ENCODE measurements around the gene MYG1.

DNA sequence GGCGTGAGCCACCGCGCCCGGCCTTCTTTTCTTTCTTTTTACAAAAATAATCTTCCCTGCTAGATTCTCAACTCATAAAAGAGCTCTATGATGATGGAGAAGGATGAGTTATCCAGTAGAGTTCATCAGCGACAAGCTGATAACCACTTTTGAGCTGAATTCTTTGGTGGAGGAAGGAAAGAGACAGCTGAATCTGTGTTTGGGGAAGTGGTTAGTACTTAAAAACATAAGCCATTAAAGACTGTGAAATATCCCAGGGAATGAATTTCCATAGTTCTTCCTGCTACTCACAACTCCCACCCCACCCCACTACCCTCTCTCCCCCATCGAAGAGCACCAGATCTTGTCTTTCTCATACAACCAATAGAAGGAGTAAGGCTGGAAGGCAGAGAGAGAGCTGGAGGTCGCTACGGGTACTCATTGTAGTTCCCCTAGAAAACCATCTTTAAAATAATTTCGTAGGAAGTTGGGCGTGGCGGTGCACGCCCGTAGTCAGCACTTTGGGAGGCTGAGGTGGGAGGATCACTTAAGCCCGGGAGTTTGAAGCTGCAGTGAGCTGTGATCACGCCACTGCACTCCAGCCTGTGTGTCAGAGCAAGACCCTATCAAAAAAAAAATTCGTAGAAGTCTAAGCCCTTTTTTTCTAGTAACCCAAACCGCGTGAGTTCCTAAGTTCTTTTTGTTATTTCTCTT is 32.0 kb upstream of the MYG1 start:
- TF ChIP-seq, protein P1, sequence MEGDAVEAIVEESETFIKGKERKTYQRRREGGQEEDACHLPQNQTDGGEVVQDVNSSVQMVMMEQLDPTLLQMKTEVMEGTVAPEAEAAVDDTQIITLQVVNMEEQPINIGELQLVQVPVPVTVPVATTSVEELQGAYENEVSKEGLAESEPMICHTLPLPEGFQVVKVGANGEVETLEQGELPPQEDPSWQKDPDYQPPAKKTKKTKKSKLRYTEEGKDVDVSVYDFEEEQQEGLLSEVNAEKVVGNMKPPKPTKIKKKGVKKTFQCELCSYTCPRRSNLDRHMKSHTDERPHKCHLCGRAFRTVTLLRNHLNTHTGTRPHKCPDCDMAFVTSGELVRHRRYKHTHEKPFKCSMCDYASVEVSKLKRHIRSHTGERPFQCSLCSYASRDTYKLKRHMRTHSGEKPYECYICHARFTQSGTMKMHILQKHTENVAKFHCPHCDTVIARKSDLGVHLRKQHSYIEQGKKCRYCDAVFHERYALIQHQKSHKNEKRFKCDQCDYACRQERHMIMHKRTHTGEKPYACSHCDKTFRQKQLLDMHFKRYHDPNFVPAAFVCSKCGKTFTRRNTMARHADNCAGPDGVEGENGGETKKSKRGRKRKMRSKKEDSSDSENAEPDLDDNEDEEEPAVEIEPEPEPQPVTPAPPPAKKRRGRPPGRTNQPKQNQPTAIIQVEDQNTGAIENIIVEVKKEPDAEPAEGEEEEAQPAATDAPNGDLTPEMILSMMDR (IDR thresholded peaks at IDR 0.05), result no peak
- no peak for TF ChIP-seq POLR2AphosphoS5 (IDR thresholded peaks at IDR 0.05; ENCODE audit: low read depth, low read length)
- TF ChIP-seq RFX5 (IDR thresholded peaks at IDR 0.05; ENCODE audit: low read length), result no peak
- no peak for TF ChIP-seq EZH2phosphoT487 (IDR thresholded peaks at IDR 0.05; ENCODE audit: borderline replicate concordance, low read depth)
- no peak for TF ChIP-seq TAF1 (IDR thresholded peaks at IDR 0.05; ENCODE audit: borderline replicate concordance, low read depth, low read length)
- TF ChIP-seq, protein P2, sequence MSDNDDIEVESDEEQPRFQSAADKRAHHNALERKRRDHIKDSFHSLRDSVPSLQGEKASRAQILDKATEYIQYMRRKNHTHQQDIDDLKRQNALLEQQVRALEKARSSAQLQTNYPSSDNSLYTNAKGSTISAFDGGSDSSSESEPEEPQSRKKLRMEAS (IDR thresholded peaks at IDR 0.05; ENCODE audit: low read depth), result no peak
- no peak for TF ChIP-seq YY1 (IDR thresholded peaks at IDR 0.05; ENCODE audit: low read depth)
- TF ChIP-seq, protein P3, sequence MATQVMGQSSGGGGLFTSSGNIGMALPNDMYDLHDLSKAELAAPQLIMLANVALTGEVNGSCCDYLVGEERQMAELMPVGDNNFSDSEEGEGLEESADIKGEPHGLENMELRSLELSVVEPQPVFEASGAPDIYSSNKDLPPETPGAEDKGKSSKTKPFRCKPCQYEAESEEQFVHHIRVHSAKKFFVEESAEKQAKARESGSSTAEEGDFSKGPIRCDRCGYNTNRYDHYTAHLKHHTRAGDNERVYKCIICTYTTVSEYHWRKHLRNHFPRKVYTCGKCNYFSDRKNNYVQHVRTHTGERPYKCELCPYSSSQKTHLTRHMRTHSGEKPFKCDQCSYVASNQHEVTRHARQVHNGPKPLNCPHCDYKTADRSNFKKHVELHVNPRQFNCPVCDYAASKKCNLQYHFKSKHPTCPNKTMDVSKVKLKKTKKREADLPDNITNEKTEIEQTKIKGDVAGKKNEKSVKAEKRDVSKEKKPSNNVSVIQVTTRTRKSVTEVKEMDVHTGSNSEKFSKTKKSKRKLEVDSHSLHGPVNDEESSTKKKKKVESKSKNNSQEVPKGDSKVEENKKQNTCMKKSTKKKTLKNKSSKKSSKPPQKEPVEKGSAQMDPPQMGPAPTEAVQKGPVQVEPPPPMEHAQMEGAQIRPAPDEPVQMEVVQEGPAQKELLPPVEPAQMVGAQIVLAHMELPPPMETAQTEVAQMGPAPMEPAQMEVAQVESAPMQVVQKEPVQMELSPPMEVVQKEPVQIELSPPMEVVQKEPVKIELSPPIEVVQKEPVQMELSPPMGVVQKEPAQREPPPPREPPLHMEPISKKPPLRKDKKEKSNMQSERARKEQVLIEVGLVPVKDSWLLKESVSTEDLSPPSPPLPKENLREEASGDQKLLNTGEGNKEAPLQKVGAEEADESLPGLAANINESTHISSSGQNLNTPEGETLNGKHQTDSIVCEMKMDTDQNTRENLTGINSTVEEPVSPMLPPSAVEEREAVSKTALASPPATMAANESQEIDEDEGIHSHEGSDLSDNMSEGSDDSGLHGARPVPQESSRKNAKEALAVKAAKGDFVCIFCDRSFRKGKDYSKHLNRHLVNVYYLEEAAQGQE (IDR thresholded peaks at IDR 0.05; ENCODE audit: low read depth, low read length), result no peak
- no peak for TF ChIP-seq GABPA (IDR thresholded peaks at IDR 0.05; ENCODE audit: low read depth)
- no peak for TF ChIP-seq NRF1 (IDR thresholded peaks at IDR 0.05; ENCODE audit: low read depth, low read length)
